C4-2B (cell line): ENCODE measurements around the gene JARID2.

Experiments
- H3K27ac ChIP-seq: fragments of 450-650 bp; 2 replicates; pipeline ENCODE4 v1.5.1; 2017
- ZFX ChIP-seq: fragments of 450-650 bp; IDR thresholded peaks from 2 replicates; pipeline ENCODE4 v1.6.1; 2017
- TF ChIP-seq, protein P1 (sequence below): fragments of 450-650 bp; conservative IDR thresholded peaks from 2 replicates; pipeline ENCODE4 v1.5.1; 2017; ENCODE audit warnings: mild to moderate bottlenecking

The JARID2 gene

GRCh38 chr6:15312500-15312899, 66.6 kb downstream of the JARID2 start:
- TF ChIP-seq, protein P1, sequence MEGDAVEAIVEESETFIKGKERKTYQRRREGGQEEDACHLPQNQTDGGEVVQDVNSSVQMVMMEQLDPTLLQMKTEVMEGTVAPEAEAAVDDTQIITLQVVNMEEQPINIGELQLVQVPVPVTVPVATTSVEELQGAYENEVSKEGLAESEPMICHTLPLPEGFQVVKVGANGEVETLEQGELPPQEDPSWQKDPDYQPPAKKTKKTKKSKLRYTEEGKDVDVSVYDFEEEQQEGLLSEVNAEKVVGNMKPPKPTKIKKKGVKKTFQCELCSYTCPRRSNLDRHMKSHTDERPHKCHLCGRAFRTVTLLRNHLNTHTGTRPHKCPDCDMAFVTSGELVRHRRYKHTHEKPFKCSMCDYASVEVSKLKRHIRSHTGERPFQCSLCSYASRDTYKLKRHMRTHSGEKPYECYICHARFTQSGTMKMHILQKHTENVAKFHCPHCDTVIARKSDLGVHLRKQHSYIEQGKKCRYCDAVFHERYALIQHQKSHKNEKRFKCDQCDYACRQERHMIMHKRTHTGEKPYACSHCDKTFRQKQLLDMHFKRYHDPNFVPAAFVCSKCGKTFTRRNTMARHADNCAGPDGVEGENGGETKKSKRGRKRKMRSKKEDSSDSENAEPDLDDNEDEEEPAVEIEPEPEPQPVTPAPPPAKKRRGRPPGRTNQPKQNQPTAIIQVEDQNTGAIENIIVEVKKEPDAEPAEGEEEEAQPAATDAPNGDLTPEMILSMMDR = no peak
- TF ChIP-seq ZFX = no peak
- no peak overlapping the region for H3K27ac ChIP-seq

DNA sequence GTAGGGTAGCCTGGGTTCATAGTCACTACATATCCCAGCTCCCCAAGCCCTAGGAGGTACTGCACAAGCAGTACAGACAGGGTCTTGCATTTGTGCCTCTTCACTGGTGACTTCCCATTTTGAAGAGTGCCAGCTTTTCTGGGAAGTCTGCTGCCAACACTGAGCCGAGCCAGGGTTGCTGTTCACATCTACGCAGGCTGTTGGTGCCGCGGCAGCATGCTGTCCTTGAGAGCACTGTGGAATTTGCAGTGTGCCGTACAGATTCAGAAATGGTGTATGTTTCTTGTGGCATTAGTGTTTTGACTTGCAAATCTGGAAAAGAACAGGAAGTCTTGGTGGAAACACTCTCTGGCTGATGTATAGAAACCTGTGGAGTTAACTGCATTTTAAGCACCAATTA, 67.5 kb downstream of the JARID2 start:
- H3K27ac ChIP-seq = no peak overlapping the region
- TF ChIP-seq, protein P1 = no peak
- TF ChIP-seq ZFX = no peak

DNA sequence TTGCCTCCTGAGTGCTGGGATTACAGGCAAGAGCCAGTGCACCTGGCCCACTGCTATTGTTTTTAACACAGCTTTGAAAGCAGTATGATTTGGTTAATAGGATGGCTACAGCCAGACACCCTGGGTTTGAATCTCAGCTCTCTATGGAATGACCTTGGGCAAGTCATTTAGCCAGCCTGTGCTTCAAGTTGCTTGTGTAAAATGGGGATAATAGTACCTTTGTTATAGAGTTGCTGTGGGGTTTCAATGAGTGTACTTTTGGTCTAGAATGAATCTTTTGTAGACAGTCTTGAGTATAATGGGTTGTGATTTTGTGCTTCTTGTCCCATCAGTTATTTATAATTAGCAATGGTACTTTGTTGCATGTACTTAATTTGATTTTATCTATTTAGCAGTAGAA, 70.9 kb downstream of the JARID2 start:
- no peak overlapping the region for H3K27ac ChIP-seq
- TF ChIP-seq, protein P1 = no peak
- TF ChIP-seq ZFX = no peak

GRCh38 chr6:15317251-15317650, 71.4 kb downstream of the JARID2 start:
- no peak overlapping the region for H3K27ac ChIP-seq
- TF ChIP-seq, protein P1 = no peak
- TF ChIP-seq ZFX = no peak

GRCh38 chr6:15317934-15318902, 72.3 kb downstream of the JARID2 start:
- TF ChIP-seq, protein P1 = no peak
- TF ChIP-seq ZFX = no peak
- no peak overlapping the region for H3K27ac ChIP-seq

- TF ChIP-seq, protein P1 = no peak
- no peak for TF ChIP-seq ZFX
- no peak overlapping the region for H3K27ac ChIP-seq
These were observed 73.8 kb downstream of the JARID2 start for GRCh38 chr6:15319677-15320076.

DNA sequence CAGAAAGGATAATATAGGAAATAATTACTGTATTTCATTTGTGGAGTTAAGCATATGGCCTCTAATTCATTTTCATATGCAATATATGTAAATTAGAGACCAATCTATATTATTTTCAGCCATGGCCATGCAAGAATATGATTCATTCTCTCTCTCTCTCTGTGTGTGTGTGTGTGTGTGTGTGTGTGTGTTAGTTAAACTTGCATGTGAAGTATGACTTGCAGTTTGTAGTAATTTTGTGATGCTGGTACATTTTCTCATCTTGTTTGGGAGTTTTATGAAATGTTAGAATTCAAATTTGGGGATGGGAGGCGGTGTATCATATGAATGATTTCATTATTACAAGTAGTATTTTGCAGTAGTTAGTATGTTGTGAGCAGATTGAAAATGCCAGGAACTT, 74.8 kb downstream of the JARID2 start:
- no peak overlapping the region for H3K27ac ChIP-seq
- TF ChIP-seq, protein P1 = no peak
- TF ChIP-seq ZFX = no peak
